HCT116 (cell line): ENCODE results near the gene FN3KRP. TPM values are rescaled to one million over a fixed set of nuclear protein-coding genes. Genes with fewer than 3 reads are reported as not detected.

Experiments used
- ATAC-seq: fragments of 200-7000 bp; cut with Tn5 transposase; 2 replicates; pipeline ENCODE4 v1.9.1; 2020; ENCODE audit warnings: mild to moderate bottlenecking, moderate library complexity
- BruUV-seq: library from RNA; stranded (reverse); fragments of 400-500 nt; replicated peaks from 2 replicates; lab custom pipeline; 2021; lab: Mats Ljungman, UMichigan
- CTCF ChIA-PET: fragments of 300-600 bp; sonication (Branson Sonifier 250); formaldehyde crosslinking; loops from one replicate; lab custom pipeline; 2021; ENCODE audit warnings: antibody characterized with exemption; lab: Charles Lee
- POLR2A ChIA-PET: fragments of 300-600, 350-600 bp; sonication (Branson Sonifier 250); formaldehyde crosslinking; loops from one replicate; lab custom pipeline; 2021; ENCODE audit warnings: antibody characterized with exemption; lab: Charles Lee
- RAD21 ChIA-PET, 2 experiments: fragments of 300-600 bp; sonication (Branson Sonifier 250); formaldehyde crosslinking; loops; one replicate each; lab custom pipeline; 2023; ENCODE audit warnings: low total read pairs in 2 of 2; ENCODE audit not compliant: uncharacterized antibody in 2 of 2, unreplicated experiment in 2 of 2, low non-redundant PET in 1 of 2; lab: Charles Lee
- DNase-seq: peaks from one replicate; pipeline ENCODE4 v3.0.0-alpha.2; 2010; ENCODE audit warnings: low read depth, low spot score
- H2AFZ ChIP-seq: fragments of 200-600 bp; shearing (Covaris generic), sonication (generic); 2 replicates; pipeline ENCODE4 v1.6.1; 2017; ENCODE audit warnings: low read depth, mixed run types, mixed read lengths, antibody characterized with exemption, low read length; ENCODE audit not compliant: poor library complexity, severe bottlenecking
- H3K27ac ChIP-seq: 2 replicates; pipeline ENCODE4 v1.5.1; 2012; ENCODE audit warnings: low read depth, low read length
- H3K27me3 ChIP-seq: fragments of 200-600 bp; sonication (generic); 2 replicates; pipeline ENCODE4 v1.6.1; 2016; ENCODE audit warnings: mixed run types, low read length, mixed read lengths; ENCODE audit not compliant: insufficient read depth
- H3K36me3 ChIP-seq, 2 experiments: fragments of 200-500 bp in 1 of 2; fragments of 200-600 bp in 1 of 2; sonication (Bioruptor generic) in 1 of 2; sonication (generic) in 1 of 2; 2 replicates each; pipeline versions ENCODE4 v1.5.1 to v1.6.1; 2014 to 2016; ENCODE audit warnings: low read length in 2 of 2, inconsistent platforms in 1 of 2, mixed read lengths in 1 of 2, mixed run types in 1 of 2; ENCODE audit not compliant: insufficient read depth in 2 of 2, control insufficient read depth in 1 of 2
- H3K4me1 ChIP-seq, 2 experiments: fragments of 200-600 bp in 1 of 2; sonication (generic) in 1 of 2; 2 replicates each; pipeline versions ENCODE4 v1.5.1 to v1.6.1; 2012 to 2017; ENCODE audit warnings: low read length in 2 of 2, inconsistent platforms in 1 of 2, mild to moderate bottlenecking in 1 of 2, mixed read lengths in 1 of 2, mixed run types in 1 of 2, moderate library complexity in 1 of 2; ENCODE audit not compliant: insufficient read depth in 2 of 2, control insufficient read depth in 1 of 2
- H3K4me2 ChIP-seq: fragments of 200-600 bp; sonication (generic); 2 replicates; pipeline ENCODE4 v1.6.1; 2017; ENCODE audit warnings: mixed run types, low read length, mixed read lengths
- H3K4me3 ChIP-seq, 2 experiments: fragments of 200-600 bp in 1 of 2; sonication (generic) in 1 of 2; replicated peaks in 1 of 2; 2 replicates each; pipeline ENCODE4 v1.5.1; 2011 to 2016; ENCODE audit warnings: low read length in 2 of 2, control low read depth in 1 of 2, low read depth in 1 of 2, mild to moderate bottlenecking in 1 of 2, mixed read lengths in 1 of 2, mixed run types in 1 of 2
- H3K79me2 ChIP-seq: fragments of 200-600 bp; sonication (generic); 2 replicates; pipeline ENCODE4 v1.6.1; 2017; ENCODE audit warnings: mild to moderate bottlenecking, mixed run types, low read length, moderate library complexity, mixed read lengths; ENCODE audit not compliant: insufficient read depth
- H3K9ac ChIP-seq: fragments of 200-600 bp; sonication (generic); 2 replicates; pipeline ENCODE4 v1.6.1; 2016; ENCODE audit warnings: low read length, mixed read lengths
- H3K9me2 ChIP-seq: fragments of 200-600 bp; sonication (generic), shearing (Covaris generic); 2 replicates; pipeline ENCODE4 v1.6.1; 2017; ENCODE audit warnings: mixed run types, mild to moderate bottlenecking, moderate library complexity; ENCODE audit not compliant: insufficient read depth
- H3K9me3 ChIP-seq, 2 experiments: fragments of 200-500 bp in 1 of 2; fragments of 200-600 bp in 1 of 2; sonication (Bioruptor generic) in 1 of 2; sonication (generic) in 1 of 2; 2 replicates each; pipeline ENCODE4 v1.6.1; 2014 to 2017; ENCODE audit warnings: low read length in 2 of 2, mixed read lengths in 2 of 2, inconsistent platforms in 1 of 2, low read depth in 1 of 2, mild to moderate bottlenecking in 1 of 2, mixed run types in 1 of 2, moderate library complexity in 1 of 2; ENCODE audit not compliant: control insufficient read depth in 1 of 2, insufficient read depth in 1 of 2
- H4K20me1 ChIP-seq: fragments of 200-600 bp; sonication (generic), shearing (Covaris generic); 2 replicates; pipeline ENCODE4 v1.6.1; 2017; ENCODE audit warnings: mixed run types, mild to moderate bottlenecking, moderate library complexity; ENCODE audit not compliant: insufficient read depth
- CBX3 ChIP-seq: IDR thresholded peaks from 2 replicates; pipeline ENCODE4 v1.6.1; 2012; ENCODE audit warnings: low read depth
- FOSL1 ChIP-seq: IDR thresholded peaks from 2 replicates; pipeline ENCODE4 v1.6.1; 2012; ENCODE audit warnings: low read depth
- MAX ChIP-seq: IDR thresholded peaks from 2 replicates; pipeline ENCODE4 v1.6.1; 2012
- POLR2A ChIP-seq: IDR thresholded peaks from 2 replicates; pipeline ENCODE4 v1.7.0; 2011; ENCODE audit warnings: borderline replicate concordance; ENCODE audit not compliant: insufficient read depth, insufficient read length; ENCODE audit errors: extremely low read depth
- POLR2AphosphoS5 ChIP-seq: IDR thresholded peaks from 2 replicates; pipeline ENCODE4 v1.6.1; 2011; ENCODE audit warnings: mild to moderate bottlenecking, low read depth, low read length, moderate library complexity
- SRF ChIP-seq: IDR thresholded peaks from 2 replicates; pipeline ENCODE4 v1.6.1; 2012; ENCODE audit warnings: low read depth
- TCF7L2 ChIP-seq: IDR thresholded peaks from 2 replicates; pipeline ENCODE4 v1.7.0; 2011; ENCODE audit warnings: borderline replicate concordance, inconsistent platforms; ENCODE audit not compliant: insufficient read depth, insufficient read length; ENCODE audit errors: extremely low read depth
- ZBTB33 ChIP-seq: IDR thresholded peaks from 2 replicates; pipeline ENCODE4 v1.6.1; 2011; ENCODE audit warnings: mild to moderate bottlenecking, low read length, moderate library complexity; ENCODE audit not compliant: insufficient replicate concordance; ENCODE audit errors: extremely low read depth
- ZNF274 ChIP-seq: fragments of 200-500 bp; sonication (Bioruptor generic); IDR thresholded peaks from 2 replicates; pipeline ENCODE4 v1.6.1; 2014; ENCODE audit warnings: mild to moderate bottlenecking, low read depth, low read length, inconsistent platforms
- intact Hi-C: fragments of 100-400 bp; cut with micrococcal nuclease; formaldehyde crosslinking; loops from 2 replicates; pipeline ENCODE4 v1.10.0; 2022
- total RNA-seq: library from RNA; stranded (reverse); gene quantifications from one replicate; pipeline ENCODE4 v1.2.1, GENCODE V29; 2021; ENCODE audit not compliant: unreplicated experiment

The FN3KRP gene
- total RNA-seq, 1 experiment from 2014 or later: 35.2 TPM

GRCh38 chr17:82679586-82680465 is 36.7 kb upstream of the FN3KRP start:
- Histone ChIP-seq H3K4me3 (no peak overlapping the region), H3K79me2 (no peaks in the 10 kb centered on the region), H3K9me2 (no peaks in the 10 kb centered on the region), H2AFZ (no peak overlapping the region), H4K20me1 (no peaks in the 10 kb centered on the region), H3K4me2 (no peak overlapping the region), H3K36me3 (no peaks in the 10 kb centered on the region), H3K9ac (no peak overlapping the region), H3K9me3 (peaks cover 11 to 16% of the 10 kb centered on the region in 2 experiments; a peak in 3 of 4 replicates), H3K27me3 (no peaks in the 10 kb centered on the region), H3K27ac (no peak overlapping the region), H3K4me1 (no peaks in the 10 kb centered on the region)
- no TSS peak for BruUV-seq
- no peak for TF ChIP-seq POLR2AphosphoS5
- TF ChIP-seq CBX3: no peak
- no peak for TF ChIP-seq POLR2A
- TF ChIP-seq SRF: no peak
- no peak for TF ChIP-seq ZNF274
- no peak for TF ChIP-seq ZBTB33
- DNase-seq: no peak
- ATAC-seq: peak; percentile 53; the same call in 1 of the 2 replicates
- intact Hi-C loops: no loop called here
- POLR2A ChIA-PET: no interaction called here
- RAD21 ChIA-PET: no interaction called here
- CTCF ChIA-PET: no interaction called here

GRCh38 chr17:82681547-82681946 is 35.0 kb upstream of the FN3KRP start:
- ChIA-PET RAD21 (no interaction called here), CTCF (interaction anchor here (0.7 kb wide), 1 partner anchor 232 kb away, joined by 3 read pairs; no protein-coding TSS in a partner anchor), POLR2A (no interaction called here)
- Histone ChIP-seq H2AFZ (no peak overlapping the region), H3K4me2 (no peak overlapping the region), H3K36me3 (no peaks in the 10 kb centered on the region), H3K4me3 (no peak overlapping the region), H3K79me2 (no peaks in the 10 kb centered on the region), H3K27ac (no peak overlapping the region), H3K9me2 (no peaks in the 10 kb centered on the region), H3K9ac (no peak overlapping the region), H3K9me3 (peaks cover 11 to 16% of the 10 kb centered on the region in 2 experiments; a peak in 3 of 4 replicates), H3K4me1 (no peaks in the 10 kb centered on the region), H3K27me3 (no peaks in the 10 kb centered on the region), H4K20me1 (no peaks in the 10 kb centered on the region)
- TF ChIP-seq MAX (no peak), TCF7L2 (no peak), FOSL1 (no peak)
- ATAC-seq (no peak), DNase-seq (no peak)
- no TSS peak for BruUV-seq
- intact Hi-C loops: no loop called here
